Osteocyte (in vitro differentiated cells): ENCODE results near the gene BRIP1. TPM values are rescaled to one million over a fixed set of nuclear protein-coding genes. Genes with fewer than 3 reads are reported as not detected.

ENCODE experiments used
- DNase-seq: peaks from one replicate; pipeline ENCODE4 v3.0.0; 2021; ENCODE audit warnings: mixed read lengths; ENCODE audit not compliant: unreplicated experiment; ENCODE audit errors: extremely low spot score
- H3K27ac Mint-ChIP-seq: one replicate; pipeline ENCODE4 v1.8.0; 2021; ENCODE audit warnings: mild to moderate bottlenecking, mixed read lengths; ENCODE audit not compliant: unreplicated experiment
- H3K27me3 Mint-ChIP-seq: one replicate; pipeline ENCODE4 v1.8.0; 2021; ENCODE audit warnings: mixed read lengths; ENCODE audit not compliant: unreplicated experiment
- H3K36me3 Mint-ChIP-seq: one replicate; pipeline ENCODE4 v1.8.0; 2021; ENCODE audit warnings: mixed read lengths; ENCODE audit not compliant: unreplicated experiment
- H3K4me1 Mint-ChIP-seq: one replicate; pipeline ENCODE4 v1.8.0; 2021; ENCODE audit warnings: mixed read lengths; ENCODE audit not compliant: unreplicated experiment
- H3K4me3 Mint-ChIP-seq: one replicate; pipeline ENCODE4 v1.8.0; 2021; ENCODE audit warnings: mild to moderate bottlenecking, moderate library complexity, mixed read lengths; ENCODE audit not compliant: unreplicated experiment
- H3K9me3 Mint-ChIP-seq: one replicate; pipeline ENCODE4 v1.8.0; 2021; ENCODE audit warnings: mixed read lengths; ENCODE audit not compliant: unreplicated experiment
- CTCF ChIP-seq: fragments of 200-600 bp; sonication (generic); IDR thresholded peaks from 2 replicates; pipeline ENCODE4 v1.5.0; 2021; ENCODE audit warnings: antibody characterized with exemption, mild to moderate bottlenecking, moderate library complexity
- total RNA-seq: library from RNA; stranded (reverse); gene quantifications from 2 replicates; pipeline ENCODE4 v1.2.1, GENCODE V29; 2021

The BRIP1 gene
- total RNA-seq, 1 donor from 2014 or later: 4.6 TPM

- no peaks in the 10 kb centered on the region for H3K27me3 Mint-ChIP-seq
- H3K9me3 Mint-ChIP-seq: peaks cover 53% of the 10 kb centered on the region
- TF ChIP-seq CTCF: no peak
- no peaks in the 10 kb centered on the region for H3K4me1 Mint-ChIP-seq
- peaks cover 24% of the 10 kb centered on the region for H3K36me3 Mint-ChIP-seq
- H3K4me3 Mint-ChIP-seq: no peak overlapping the region
- no peak overlapping the region for H3K27ac Mint-ChIP-seq
- no peak for DNase-seq
Observed at GRCh38 chr17:61704935-61705449, 158.3 kb downstream of the BRIP1 start.

- DNase-seq: no peak
- peaks cover 60% of the 10 kb centered on the region for H3K9me3 Mint-ChIP-seq
- no peaks in the 10 kb centered on the region for H3K27me3 Mint-ChIP-seq
- no peak overlapping the region for H3K4me3 Mint-ChIP-seq
- no peak overlapping the region for H3K27ac Mint-ChIP-seq
- no peak for TF ChIP-seq CTCF
- H3K36me3 Mint-ChIP-seq: peaks cover 29% of the 10 kb centered on the region
- H3K4me1 Mint-ChIP-seq: no peaks in the 10 kb centered on the region
Observed at GRCh38 chr17:61702450-61702849, 160.9 kb downstream of the BRIP1 start.

- Mint-ChIP-seq H3K9me3 (peaks cover 59% of the 10 kb centered on the region), H3K4me3 (no peak overlapping the region), H3K36me3 (peaks cover 29% of the 10 kb centered on the region), H3K4me1 (no peaks in the 10 kb centered on the region), H3K27me3 (no peaks in the 10 kb centered on the region), H3K27ac (no peak overlapping the region)
- TF ChIP-seq CTCF: no peak
- DNase-seq: no peak
Observed at GRCh38 chr17:61701978-61702377, 161.3 kb downstream of the BRIP1 start.

GRCh38 chr17:61701334-61701733 lies 162.0 kb downstream of the BRIP1 start:
- DNase-seq: no peak
- peaks cover 59% of the 10 kb centered on the region for H3K9me3 Mint-ChIP-seq
- no peak overlapping the region for H3K27ac Mint-ChIP-seq
- no peaks in the 10 kb centered on the region for H3K4me1 Mint-ChIP-seq
- H3K4me3 Mint-ChIP-seq: no peak overlapping the region
- H3K36me3 Mint-ChIP-seq: peaks cover 27% of the 10 kb centered on the region
- H3K27me3 Mint-ChIP-seq: no peaks in the 10 kb centered on the region
- no peak for TF ChIP-seq CTCF

- peaks cover 65% of the 10 kb centered on the region for H3K9me3 Mint-ChIP-seq
- no peak for DNase-seq
- H3K4me3 Mint-ChIP-seq: no peak overlapping the region
- H3K27me3 Mint-ChIP-seq: no peaks in the 10 kb centered on the region
- no peaks in the 10 kb centered on the region for H3K4me1 Mint-ChIP-seq
- TF ChIP-seq CTCF: no peak
- H3K27ac Mint-ChIP-seq: no peak overlapping the region
- H3K36me3 Mint-ChIP-seq: peaks cover 33% of the 10 kb centered on the region
Observed at GRCh38 chr17:61700252-61700651, 163.1 kb downstream of the BRIP1 start.
